NCI-H2227 (cell line): ENCODE measurements around the gene TMC6.
"Not testable (repeated sequence)": the region's sequence is repeated elsewhere in the genome, so short reads cannot be mapped to it uniquely, and the experiment has no call there.

Source experiments
- DNase-seq: peaks from one replicate; lab custom pipeline; 2025; ENCODE audit not compliant: unreplicated experiment; lab: John Stamatoyannopoulos, UW

The TMC6 gene

DNA sequence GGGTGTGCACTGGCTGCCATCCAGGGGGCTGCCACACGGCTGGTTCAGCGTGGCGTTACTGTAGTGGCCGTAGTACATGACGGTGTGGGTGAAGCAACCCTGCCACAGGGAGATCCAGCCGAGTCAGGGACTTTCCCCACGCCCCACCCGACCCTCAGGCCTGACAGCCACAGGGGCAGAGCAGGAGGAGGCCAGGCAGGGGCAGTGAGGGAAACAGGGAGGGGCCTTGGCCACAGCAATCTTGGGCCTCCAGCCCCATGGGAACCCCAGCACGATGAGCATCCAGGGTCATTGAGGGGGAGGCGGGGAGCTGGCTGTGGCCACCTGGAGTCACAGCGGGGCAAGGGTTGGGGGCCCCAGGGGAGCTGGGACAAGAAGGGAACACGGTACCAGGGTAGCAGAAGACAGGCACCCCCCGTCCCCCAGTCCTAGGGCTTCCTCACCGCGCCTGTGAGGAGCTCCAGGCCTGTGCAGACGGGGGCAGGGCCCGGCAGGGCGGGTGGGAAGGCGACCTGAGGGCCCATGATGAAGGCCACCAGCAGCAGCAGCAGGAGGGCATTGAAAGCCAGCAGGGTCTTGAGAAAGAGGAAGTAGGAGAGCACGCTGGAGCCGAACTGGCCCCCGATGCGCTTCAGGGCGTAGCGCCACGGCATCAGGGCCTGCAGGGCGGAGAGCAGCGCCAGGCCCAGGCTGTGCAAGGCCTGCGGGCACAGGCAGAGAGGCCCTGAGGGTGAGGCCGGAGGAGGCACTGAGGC, 4.3 kb downstream of the TMC6 start:
- no peak for DNase-seq

DNA sequence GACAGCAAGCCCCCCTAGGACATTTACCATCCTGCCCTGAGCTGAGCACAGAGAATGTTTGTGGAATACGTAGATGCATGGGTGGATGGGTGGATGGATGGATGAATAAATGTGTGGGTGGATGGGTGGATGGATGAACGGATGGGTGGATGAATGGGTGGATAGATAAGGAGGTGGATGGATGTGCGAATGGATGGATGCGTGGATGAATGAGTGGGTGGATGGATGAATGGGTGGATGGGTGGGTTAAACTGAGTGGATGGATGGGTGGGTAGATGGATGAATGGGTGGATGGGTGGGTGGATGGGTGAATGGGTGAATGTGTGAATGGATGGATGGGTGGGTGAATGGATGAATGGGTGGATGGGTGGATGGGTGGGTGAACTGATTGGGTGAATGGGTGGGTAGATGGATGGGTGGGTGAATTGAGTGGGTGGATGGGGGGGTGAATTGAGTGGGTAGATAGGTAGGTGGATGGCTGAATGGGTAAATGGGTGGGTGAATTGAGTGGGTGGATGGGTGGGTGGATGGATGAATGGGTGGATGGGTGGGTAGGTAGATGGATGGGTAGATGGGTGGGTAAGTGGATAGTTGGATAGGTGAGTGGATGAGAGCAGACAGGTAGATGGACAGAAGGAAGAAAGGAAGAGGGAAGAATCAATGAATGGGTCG, 5.2 kb downstream of the TMC6 start:
- DNase-seq: no peak

GRCh38 chr17:78122931-78123249, 5.7 kb downstream of the TMC6 start:
- DNase-seq: no peak

DNA sequence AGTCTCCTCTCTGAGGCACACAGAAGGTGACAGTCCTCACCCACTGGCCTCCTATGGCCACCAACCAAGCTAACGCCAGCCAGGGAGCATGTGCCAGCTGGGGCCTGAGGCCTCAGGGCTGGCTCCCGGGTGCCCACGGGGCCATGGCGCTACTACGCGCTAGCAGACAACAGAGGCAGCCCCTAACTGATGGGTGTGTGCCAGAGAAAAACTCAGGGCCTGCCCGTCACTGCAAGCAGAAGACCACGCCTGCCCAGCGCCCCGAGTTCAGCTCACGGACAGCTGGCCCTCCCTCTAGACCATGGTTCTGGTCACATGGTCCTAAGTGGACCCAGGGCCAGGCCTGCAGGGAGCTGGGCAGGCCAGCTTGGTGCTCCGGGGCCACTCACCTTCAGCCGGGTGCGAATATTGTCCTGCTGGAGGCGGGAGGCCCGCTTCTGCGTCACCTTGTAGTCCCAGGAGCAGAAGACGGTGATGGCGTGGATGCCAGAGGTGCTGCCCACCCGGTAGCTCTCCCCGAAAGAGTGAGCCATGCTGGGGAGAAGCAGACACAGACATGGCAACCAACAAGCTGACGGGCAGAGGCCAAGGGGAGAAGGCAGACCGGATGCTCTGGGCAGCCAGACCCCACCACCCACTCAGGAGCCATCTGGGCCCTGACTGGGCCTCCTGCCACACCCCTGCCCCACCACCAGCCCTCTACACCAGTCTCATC, 6.2 kb downstream of the TMC6 start:
- no peak for DNase-seq

DNA sequence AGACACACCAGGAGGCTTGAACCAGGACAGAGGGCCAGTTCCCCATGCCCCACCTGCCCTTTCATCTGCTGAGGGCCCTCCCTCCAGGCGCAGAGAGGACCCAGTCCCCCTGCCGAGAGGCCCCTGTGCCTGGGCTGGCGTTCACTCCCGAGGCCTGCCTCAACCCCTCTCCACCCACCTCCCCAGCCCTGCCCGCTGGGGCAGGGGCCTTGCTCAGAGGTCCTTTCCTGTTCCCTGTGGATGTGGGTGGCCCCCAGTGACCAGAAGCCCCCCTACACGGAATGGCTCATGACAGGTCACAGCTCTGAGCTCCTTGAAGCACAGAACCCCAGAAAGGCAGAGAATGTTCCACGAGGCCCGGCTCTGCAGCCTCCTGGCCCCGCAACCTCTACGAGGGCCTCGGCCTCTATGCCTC, 6.7 kb downstream of the TMC6 start:
- no peak for DNase-seq

DNA sequence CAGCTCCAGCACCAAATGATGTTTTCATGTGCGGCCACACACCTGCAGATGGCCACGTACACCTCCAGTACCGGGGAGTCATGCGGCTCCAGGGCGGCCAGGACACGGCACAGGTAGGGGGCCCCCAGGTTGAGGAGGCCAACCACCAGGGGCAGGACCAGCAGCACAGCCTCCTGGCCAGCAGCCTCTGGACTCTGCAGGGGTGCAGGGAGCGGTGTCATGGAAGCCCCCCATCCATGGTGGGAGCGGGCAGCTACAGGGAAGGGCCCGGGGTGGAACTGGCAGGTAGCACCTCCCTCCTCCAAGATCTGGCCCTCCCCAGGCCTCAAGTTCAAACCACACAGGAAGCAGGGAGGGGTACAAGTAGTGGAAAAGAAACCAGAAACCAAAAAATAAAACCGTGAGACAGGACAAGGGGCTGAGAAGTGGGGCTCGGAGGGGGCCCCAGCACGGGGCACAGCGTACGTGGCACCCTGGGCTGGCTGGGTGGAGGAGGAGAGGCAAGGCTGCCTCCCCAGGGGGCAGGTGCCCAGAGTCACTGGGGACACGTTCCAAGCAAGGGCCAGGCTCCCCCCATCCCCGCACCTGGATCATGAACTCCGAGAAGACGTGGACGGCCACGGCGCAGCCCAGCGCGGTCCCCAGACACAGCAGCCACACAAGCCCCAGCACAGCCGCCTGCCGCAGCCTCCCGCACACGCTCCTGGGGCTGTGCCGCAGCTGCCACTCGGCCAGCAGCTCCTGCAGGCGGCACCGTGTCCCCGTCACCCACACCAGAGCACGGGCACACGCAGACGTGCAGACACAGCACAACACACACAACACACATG, 7.4 kb downstream of the TMC6 start:
- no peak for DNase-seq

- DNase-seq: no peak
Measured at GRCh38 chr17:78120537-78120936, 8.0 kb downstream of the TMC6 start.

DNA sequence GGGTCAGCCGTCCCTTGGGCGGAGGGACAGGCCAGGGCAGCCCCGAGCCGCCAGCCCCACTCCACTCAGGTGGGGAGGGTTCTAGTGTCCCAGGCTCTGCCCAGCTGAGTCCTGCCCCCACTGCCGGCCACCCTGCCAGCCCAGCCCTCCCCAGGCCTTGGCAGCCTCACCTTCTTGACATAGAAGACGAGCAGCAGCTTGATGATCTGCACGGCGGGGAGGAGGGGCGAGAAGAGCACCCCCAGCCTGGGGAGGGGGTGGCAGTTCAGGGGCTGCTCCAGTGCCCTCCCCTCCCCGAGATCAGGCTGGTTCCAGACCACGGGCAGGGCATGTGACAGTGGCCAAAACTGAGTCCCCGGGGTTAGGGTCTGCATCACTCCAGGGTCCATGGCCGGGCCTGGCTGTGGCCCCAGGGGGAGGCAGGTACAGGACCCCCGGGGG, 9.7 kb downstream of the TMC6 start:
- no peak for DNase-seq

DNA sequence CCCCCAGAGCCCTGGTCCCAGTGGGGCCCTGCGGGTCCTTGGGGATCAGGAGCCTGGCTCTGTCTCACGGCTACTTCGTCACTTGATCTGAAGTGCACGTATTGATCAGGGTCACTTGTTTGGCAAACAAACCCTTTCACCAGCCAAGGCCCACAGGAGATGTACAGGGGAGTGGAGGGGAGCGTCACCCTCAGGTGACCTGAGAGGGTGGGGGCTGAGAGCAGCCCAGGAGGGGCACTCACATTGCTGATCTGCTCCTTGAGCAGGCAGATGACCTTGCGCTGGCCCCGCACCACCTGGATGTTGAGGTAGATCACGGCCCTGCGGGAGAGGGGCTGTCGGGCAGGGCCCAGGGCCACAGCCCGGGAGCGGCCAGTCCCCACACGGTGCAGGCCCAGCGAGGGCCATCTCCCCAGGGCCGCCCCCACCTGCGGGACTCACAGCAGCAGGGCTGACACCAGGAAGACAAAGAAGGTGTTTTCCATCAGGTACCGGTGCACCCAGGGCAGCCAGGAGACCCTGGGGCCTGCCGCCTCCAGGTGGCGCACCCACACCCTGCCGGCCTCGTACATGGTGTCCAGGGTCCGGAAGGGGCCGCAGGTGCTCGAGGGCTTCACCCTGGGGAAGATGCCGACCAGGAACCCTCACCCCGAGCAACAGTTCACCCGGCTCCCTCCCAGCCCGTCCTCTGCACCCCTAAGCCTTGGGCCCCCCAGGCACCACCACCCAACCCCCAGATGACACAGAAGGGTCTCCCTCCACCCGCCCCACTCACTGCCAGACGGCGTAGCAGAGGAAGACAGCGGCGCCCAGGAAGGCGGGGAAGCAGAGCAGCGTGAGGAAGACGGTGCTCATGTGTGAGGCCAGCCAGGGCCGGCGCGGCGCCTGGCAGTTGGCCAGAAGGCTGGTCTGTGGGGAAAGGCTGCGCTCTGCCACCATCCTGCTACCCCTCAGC, 11.3 kb downstream of the TMC6 start:
- peak; percentile 61 for DNase-seq

GRCh38 chr17:78116411-78116810, 12.1 kb downstream of the TMC6 start:
- DNase-seq: no peak

- DNase-seq: not testable (repeated sequence)
Measured at GRCh38 chr17:78115803-78116202, 12.8 kb downstream of the TMC6 start.

DNA sequence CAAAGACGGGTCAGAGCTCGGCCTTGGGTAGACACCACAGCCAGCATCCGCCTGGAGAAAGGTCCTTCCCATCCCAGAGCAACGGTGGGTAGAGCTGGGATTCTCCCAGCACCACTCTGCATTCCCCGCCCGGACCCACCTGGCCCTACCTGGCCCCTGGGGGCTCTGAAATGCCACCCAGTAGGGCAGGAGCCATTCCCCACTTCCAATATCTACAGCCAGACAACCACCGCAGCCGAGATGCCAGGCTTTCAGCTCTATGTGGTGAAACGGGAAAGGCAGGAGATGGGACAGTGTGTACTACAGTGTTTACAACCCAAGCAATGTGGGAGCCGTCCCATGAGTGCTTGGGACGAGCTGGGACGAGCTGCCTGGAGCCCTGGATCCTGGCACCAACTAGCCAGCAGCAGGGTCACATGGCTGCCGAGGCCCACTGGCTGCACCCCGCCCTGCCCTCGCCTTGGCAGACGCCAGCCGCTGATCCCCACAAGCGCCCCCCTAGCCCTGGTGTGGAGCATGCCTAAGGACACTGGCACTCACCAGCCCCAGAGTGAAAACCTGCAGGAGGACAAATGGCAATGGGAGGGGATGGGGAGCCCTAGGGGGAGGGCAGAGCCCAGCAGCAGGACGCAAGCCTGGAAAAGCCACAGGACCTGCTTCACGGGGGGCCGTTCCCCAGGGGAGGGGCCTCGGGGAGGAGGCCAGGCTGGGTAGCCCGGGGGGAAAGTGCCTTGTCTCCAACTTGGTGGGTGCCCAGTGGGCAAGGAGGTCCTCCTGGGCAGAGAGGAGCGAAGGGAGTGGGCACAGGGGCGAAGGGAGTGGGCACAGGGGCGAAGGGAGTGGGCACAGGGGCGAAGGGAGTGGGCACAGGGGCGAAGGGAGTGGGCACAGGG, 13.5 kb downstream of the TMC6 start:
- no peak for DNase-seq

DNA sequence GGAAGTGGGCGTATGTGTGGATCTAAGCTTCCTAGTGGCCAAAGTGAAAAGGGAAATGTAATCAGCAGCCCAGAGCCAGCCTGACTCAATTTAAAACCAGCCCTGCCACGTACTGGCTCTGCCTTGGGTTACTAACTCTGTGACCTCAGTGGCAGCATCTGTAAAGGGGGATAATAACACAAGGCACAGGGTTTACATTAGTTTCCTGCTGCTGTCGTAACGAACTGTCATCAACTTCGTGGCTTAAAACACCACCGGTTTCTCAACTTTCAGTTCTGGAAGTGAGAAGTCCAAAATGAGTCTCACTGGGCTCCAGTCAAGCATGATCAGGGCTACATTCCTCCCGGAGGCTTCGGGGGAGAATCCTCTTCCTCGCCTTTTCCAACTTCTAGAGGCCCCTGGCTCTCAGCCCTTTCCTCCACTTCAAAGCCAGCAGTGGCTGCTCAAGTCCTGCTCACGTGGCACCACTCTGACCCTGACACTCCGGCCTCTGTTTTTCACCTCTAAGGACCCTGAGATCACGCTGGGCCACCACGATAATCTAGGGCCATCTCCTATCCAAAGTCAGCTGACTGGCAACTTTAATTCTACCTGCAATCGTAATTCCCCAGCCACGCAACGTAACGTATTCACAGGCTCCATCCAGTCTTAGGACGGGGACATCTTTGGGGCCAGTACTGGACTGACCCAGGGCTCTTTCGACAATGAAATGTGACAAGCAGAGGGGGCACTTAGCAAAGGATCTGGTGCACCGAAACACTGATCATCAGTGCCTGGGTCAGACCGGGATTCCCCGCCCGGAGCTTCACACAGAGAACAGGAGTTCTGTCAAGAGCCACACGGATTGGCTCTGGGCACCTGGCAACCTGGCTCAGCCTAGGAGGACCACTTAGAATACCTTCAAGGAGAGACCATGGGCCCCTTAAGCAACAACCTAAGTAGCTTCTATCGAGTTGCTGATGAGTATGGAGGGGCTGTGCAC, 14.5 kb downstream of the TMC6 start:
- no peak for DNase-seq

DNA sequence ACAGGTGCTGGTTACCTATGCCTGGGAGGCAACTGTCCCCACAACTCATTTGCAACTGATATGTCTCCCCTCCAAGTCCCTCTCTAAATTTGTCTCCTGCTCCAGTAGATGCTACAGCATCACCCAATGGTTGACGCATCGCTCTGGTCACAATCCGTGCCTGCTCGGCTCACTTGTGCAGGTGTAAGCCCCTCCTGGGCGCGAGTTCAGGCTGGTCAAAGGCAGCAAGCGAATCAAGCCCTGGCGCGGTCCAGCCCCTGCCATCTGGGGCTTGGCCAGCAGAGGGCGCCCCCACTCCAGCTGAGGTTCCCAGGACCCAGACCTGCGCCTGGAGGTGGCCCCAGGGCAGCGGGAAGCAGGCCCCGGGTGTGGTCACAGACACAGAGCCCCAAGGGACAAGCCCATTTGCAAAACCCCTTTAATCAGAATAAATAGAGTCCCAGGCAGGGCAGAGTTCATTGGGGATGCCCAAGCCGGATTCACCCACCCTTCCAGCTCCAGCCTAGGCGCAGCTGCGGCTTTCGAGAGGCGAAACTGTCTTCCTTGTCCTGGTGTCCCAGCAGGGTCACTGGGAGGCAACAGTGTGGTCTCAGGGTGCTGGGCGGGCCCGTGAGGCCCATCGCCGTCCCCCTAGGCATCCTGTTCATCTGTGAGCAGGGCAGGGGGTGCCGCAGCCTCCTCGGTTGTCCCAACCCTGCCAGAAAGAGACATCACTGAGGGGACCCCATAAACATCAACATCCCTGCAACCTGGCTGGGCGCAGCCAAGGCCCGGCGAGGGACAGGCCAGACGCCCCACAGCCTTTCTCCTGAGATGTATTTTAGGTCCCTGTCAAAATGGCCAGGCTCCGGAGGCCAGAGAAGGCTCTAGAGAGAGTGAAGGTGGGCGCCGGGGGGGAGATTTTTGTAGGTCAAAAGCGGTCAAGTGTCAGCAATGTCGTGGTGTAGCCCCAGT, 15.8 kb downstream of the TMC6 start:
- peak; percentile 78 for DNase-seq

DNA sequence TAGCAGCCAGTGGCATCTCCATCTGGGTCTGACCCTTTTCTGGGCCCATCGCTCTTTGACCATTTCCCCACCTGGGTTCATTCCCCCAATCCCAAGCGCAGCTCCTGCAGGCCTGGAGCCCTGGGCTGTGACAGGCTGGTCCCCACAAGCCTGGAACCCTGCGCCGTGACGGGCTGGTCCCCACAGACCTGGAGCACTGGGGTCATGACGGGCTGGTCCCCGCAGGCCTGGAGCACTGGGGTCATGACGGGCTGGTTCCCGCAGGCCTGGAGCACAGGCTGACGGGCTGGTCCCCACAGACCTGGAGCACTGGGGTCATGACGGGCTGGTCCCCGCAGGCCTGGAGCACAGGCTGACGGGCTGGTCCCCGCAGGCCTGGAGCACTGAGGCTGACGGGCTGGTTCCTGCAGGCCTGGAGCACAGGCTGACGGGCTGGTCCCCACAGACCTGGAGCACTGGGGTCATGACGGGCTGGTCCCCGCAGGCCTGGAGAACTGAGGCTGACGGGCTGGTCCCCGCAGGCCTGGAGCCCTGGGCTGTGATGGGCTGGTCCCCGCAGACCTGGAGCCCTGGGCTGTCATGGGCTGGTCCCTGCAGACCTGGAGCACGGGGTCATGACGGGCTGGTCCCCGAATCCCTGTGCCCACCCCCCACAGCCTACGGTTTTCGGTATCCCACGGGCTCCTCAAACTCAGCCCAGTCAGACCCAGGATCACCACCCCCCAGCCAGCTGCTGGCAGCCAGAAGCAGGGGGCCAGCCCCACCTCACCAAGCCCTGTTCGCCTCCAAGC, 16.6 kb downstream of the TMC6 start:
- no peak for DNase-seq
